SJCRH30 (cell line): ENCODE results near the gene ZBTB24. TPM values are rescaled to one million over a fixed set of nuclear protein-coding genes. Genes with fewer than 3 reads are reported as not detected.

ENCODE experiments used
- DNase-seq, 2 experiments: peaks; one replicate each; pipeline ENCODE4 v3.0.0-alpha.2; 2015 to 2020
- H3K27ac ChIP-seq: fragments of 250-450 bp; sonication (Bioruptor Pico); 2 replicates; pipeline ENCODE4 v1.5.1; 2020; ENCODE audit warnings: mild to moderate bottlenecking, moderate library complexity
- H3K27me3 ChIP-seq: fragments of 250-450 bp; sonication (Bioruptor Pico); 2 replicates; pipeline ENCODE4 v1.5.1; 2020; ENCODE audit warnings: mild to moderate bottlenecking, moderate library complexity
- H3K36me3 ChIP-seq: fragments of 250-450 bp; sonication (Bioruptor Pico); 2 replicates; pipeline ENCODE4 v1.5.1; 2020; ENCODE audit warnings: mild to moderate bottlenecking, moderate library complexity
- H3K4me1 ChIP-seq: fragments of 250-450 bp; sonication (Bioruptor Pico); 2 replicates; pipeline ENCODE4 v1.5.1; 2020; ENCODE audit warnings: mild to moderate bottlenecking, moderate library complexity
- H3K4me3 ChIP-seq: fragments of 250-450 bp; sonication (Bioruptor Pico); 2 replicates; pipeline ENCODE4 v1.5.1; 2020; ENCODE audit warnings: mild to moderate bottlenecking, moderate library complexity
- H3K9me3 ChIP-seq: fragments of 250-450 bp; sonication (Bioruptor Pico); replicated peaks from 2 replicates; pipeline ENCODE4 v1.5.1; 2020; ENCODE audit warnings: mild to moderate bottlenecking, moderate library complexity
- total RNA-seq: library from RNA; depleted of rRNA; stranded (reverse); fragments of >200 nt; shearing (Covaris generic); gene quantifications from 2 replicates; pipeline ENCODE4 v1.2.3, GENCODE V29; 2014

ZBTB24 gene
- total RNA-seq, 1 experiment from 2014 or later: 17.5 TPM

- Histone ChIP-seq H3K4me3 (peak overlapping the region; percentile 99), H3K9me3 (no peaks in the 10 kb centered on the region), H3K36me3 (peaks cover 2% of the 10 kb centered on the region; the same call in 1 of the 2 replicates), H3K27me3 (no peaks in the 10 kb centered on the region), H3K27ac (peak overlapping the region; percentile 77), H3K4me1 (peaks cover 15% of the 10 kb centered on the region; the same call in 1 of the 2 replicates)
- DNase-seq: peak in 1 of 2 experiments; percentile 40
Observed at GRCh38 chr6:109454496-109455436, 28.3 kb downstream of the ZBTB24 start.

- H3K9me3 ChIP-seq: no peaks in the 10 kb centered on the region
- H3K4me1 ChIP-seq: peaks cover 15% of the 10 kb centered on the region; the same call in 1 of the 2 replicates
- peak; percentile 91 to 93 for DNase-seq
- H3K36me3 ChIP-seq: peaks cover 2% of the 10 kb centered on the region; the same call in 1 of the 2 replicates
- no peaks in the 10 kb centered on the region for H3K27me3 ChIP-seq
- peak overlapping the region; percentile 77 for H3K27ac ChIP-seq
- H3K4me3 ChIP-seq: peak overlapping the region; percentile 99
Observed at GRCh38 chr6:109453594-109454495, 29.2 kb downstream of the ZBTB24 start.

- peaks cover 15% of the 10 kb centered on the region; the same call in 1 of the 2 replicates for H3K4me1 ChIP-seq
- H3K27me3 ChIP-seq: no peaks in the 10 kb centered on the region
- H3K36me3 ChIP-seq: peaks cover 2% of the 10 kb centered on the region; the same call in 1 of the 2 replicates
- H3K9me3 ChIP-seq: no peaks in the 10 kb centered on the region
- no peak overlapping the region for H3K4me3 ChIP-seq
- no peak for DNase-seq
- no peak overlapping the region for H3K27ac ChIP-seq
Observed at GRCh38 chr6:109453156-109453555, 29.9 kb downstream of the ZBTB24 start.

- Histone ChIP-seq H3K36me3 (peaks cover 2% of the 10 kb centered on the region; the same call in 1 of the 2 replicates), H3K4me1 (peaks cover 15% of the 10 kb centered on the region; the same call in 1 of the 2 replicates), H3K4me3 (no peak overlapping the region)
Observed at GRCh38 chr6:109452181-109452580, 30.8 kb downstream of the ZBTB24 start.

GRCh38 chr6:109451376-109451775 lies 31.6 kb downstream of the ZBTB24 start:
- Histone ChIP-seq H3K4me3 (no peak overlapping the region), H3K36me3 (peaks cover 7% of the 10 kb centered on the region)

More at GRCh38 chr6:109452181-109452580, 30.8 kb downstream of the ZBTB24 start:
- DNase-seq: no peak
- Histone ChIP-seq H3K9me3 (no peaks in the 10 kb centered on the region), H3K27me3 (no peaks in the 10 kb centered on the region), H3K27ac (no peak overlapping the region)

GRCh38 chr6:109450801-109451200 lies 32.2 kb downstream of the ZBTB24 start:
- Histone ChIP-seq H3K4me3 (no peak overlapping the region), H3K36me3 (peaks cover 7% of the 10 kb centered on the region), H3K9me3 (no peaks in the 10 kb centered on the region), H3K27ac (no peak overlapping the region), H3K4me1 (peaks cover 10% of the 10 kb centered on the region; the same call in 1 of the 2 replicates), H3K27me3 (no peaks in the 10 kb centered on the region)
- no peak for DNase-seq

More at GRCh38 chr6:109451376-109451775, 31.6 kb downstream of the ZBTB24 start:
- no peak overlapping the region for H3K27ac ChIP-seq
- no peaks in the 10 kb centered on the region for H3K9me3 ChIP-seq
- DNase-seq: no peak
- peaks cover 12% of the 10 kb centered on the region; the same call in 1 of the 2 replicates for H3K4me1 ChIP-seq
- H3K27me3 ChIP-seq: no peaks in the 10 kb centered on the region

- no peak for DNase-seq
- Histone ChIP-seq H3K36me3 (peaks cover 7% of the 10 kb centered on the region), H3K27me3 (no peaks in the 10 kb centered on the region), H3K27ac (no peak overlapping the region), H3K9me3 (no peaks in the 10 kb centered on the region), H3K4me3 (no peak overlapping the region), H3K4me1 (peaks cover 10% of the 10 kb centered on the region; the same call in 1 of the 2 replicates)
Observed at GRCh38 chr6:109449795-109450673, 33.0 kb downstream of the ZBTB24 start.

- Histone ChIP-seq H3K36me3 (peaks cover 7% of the 10 kb centered on the region), H3K4me1 (peaks cover 10% of the 10 kb centered on the region; the same call in 1 of the 2 replicates), H3K27ac (no peak overlapping the region), H3K9me3 (no peaks in the 10 kb centered on the region), H3K27me3 (no peaks in the 10 kb centered on the region), H3K4me3 (no peak overlapping the region)
- DNase-seq: no peak
Observed at GRCh38 chr6:109449064-109449794, 33.8 kb downstream of the ZBTB24 start.

- Histone ChIP-seq H3K4me1 (peaks cover 5% of the 10 kb centered on the region; the same call in 1 of the 2 replicates), H3K4me3 (no peak overlapping the region), H3K36me3 (peaks cover 7% of the 10 kb centered on the region), H3K27ac (no peak overlapping the region), H3K9me3 (no peaks in the 10 kb centered on the region), H3K27me3 (no peaks in the 10 kb centered on the region)
- DNase-seq: no peak
Observed at GRCh38 chr6:109448615-109449014, 34.4 kb downstream of the ZBTB24 start.

GRCh38 chr6:109447878-109448555 lies 35.0 kb downstream of the ZBTB24 start:
- DNase-seq: no peak
- no peak overlapping the region for H3K27ac ChIP-seq
- no peak overlapping the region for H3K4me3 ChIP-seq
- no peaks in the 10 kb centered on the region for H3K27me3 ChIP-seq
- no peaks in the 10 kb centered on the region for H3K9me3 ChIP-seq
- H3K36me3 ChIP-seq: peaks cover 7% of the 10 kb centered on the region
- H3K4me1 ChIP-seq: no peaks in the 10 kb centered on the region

- peaks cover 7% of the 10 kb centered on the region for H3K36me3 ChIP-seq
- no peaks in the 10 kb centered on the region for H3K4me1 ChIP-seq
- no peak for DNase-seq
- H3K27ac ChIP-seq: no peak overlapping the region
- H3K4me3 ChIP-seq: no peak overlapping the region
- no peaks in the 10 kb centered on the region for H3K27me3 ChIP-seq
- H3K9me3 ChIP-seq: no peaks in the 10 kb centered on the region
Observed at GRCh38 chr6:109447087-109447486, 35.9 kb downstream of the ZBTB24 start.

GRCh38 chr6:109446541-109446940 lies 36.5 kb downstream of the ZBTB24 start:
- no peaks in the 10 kb centered on the region for H3K4me1 ChIP-seq
- no peak for DNase-seq
- no peaks in the 10 kb centered on the region for H3K27me3 ChIP-seq
- H3K36me3 ChIP-seq: peaks cover 7% of the 10 kb centered on the region
- H3K27ac ChIP-seq: no peak overlapping the region
- H3K9me3 ChIP-seq: no peaks in the 10 kb centered on the region
- H3K4me3 ChIP-seq: no peak overlapping the region

GRCh38 chr6:109446072-109446471 lies 36.9 kb downstream of the ZBTB24 start:
- H3K4me1 ChIP-seq: no peaks in the 10 kb centered on the region
- H3K27ac ChIP-seq: no peak overlapping the region
- no peak for DNase-seq
- no peaks in the 10 kb centered on the region for H3K9me3 ChIP-seq
- no peaks in the 10 kb centered on the region for H3K27me3 ChIP-seq
- no peak overlapping the region for H3K4me3 ChIP-seq
- peaks cover 7% of the 10 kb centered on the region for H3K36me3 ChIP-seq
